Keratinocyte (primary cell): ENCODE measurements around the gene RABGAP1. TPM values are rescaled to one million over a fixed set of nuclear protein-coding genes. Genes with fewer than 3 reads are reported as not detected.

Experiments
- DNase-seq: peaks from one replicate; pipeline ENCODE4 v3.0.0-alpha.2; 2011; ENCODE audit warnings: low read depth, missing footprints, low spot score
- FAIRE-seq: peaks from 2 replicates; lab custom pipeline; 2011; peaks lifted over from hg19 to GRCh38; lab: Jason Lieb, UNC
- H2AFZ ChIP-seq: 2 replicates; pipeline ENCODE4 v1.6.0; 2012; ENCODE audit warnings: low read length, control low read depth, inconsistent platforms; ENCODE audit not compliant: control insufficient read depth
- H3K27ac ChIP-seq: 2 replicates; pipeline ENCODE4 v1.5.1; 2011; ENCODE audit warnings: low read length; ENCODE audit not compliant: control insufficient read depth, insufficient read depth
- H3K27me3 ChIP-seq: 3 replicates; pipeline ENCODE4 v1.6.0; 2011; ENCODE audit warnings: low read length; ENCODE audit not compliant: control insufficient read depth, insufficient read depth; ENCODE audit errors: extremely low read depth
- H3K36me3 ChIP-seq, 2 experiments: 2 replicates in 1 of 2; 3 replicates in 1 of 2; pipeline ENCODE4 v1.5.1; 2011; ENCODE audit warnings: low read length in 2 of 2, mild to moderate bottlenecking in 1 of 2; ENCODE audit not compliant: control insufficient read depth in 2 of 2, insufficient read depth in 2 of 2; ENCODE audit errors: extremely low read depth in 1 of 2
- H3K4me1 ChIP-seq: 3 replicates; pipeline ENCODE4 v1.5.1; 2011; ENCODE audit warnings: low read length; ENCODE audit not compliant: control insufficient read depth, insufficient read depth; ENCODE audit errors: extremely low read depth
- H3K4me2 ChIP-seq: 3 replicates; pipeline ENCODE4 v1.6.0; 2011; ENCODE audit warnings: low read depth, low read length; ENCODE audit not compliant: control insufficient read depth, insufficient read depth; ENCODE audit errors: extremely low read depth
- H3K4me3 ChIP-seq, 3 experiments: fragments of 200-600 bp in 1 of 3; sonication (generic) in 1 of 3; 2 replicates in 2 of 3; 3 replicates in 1 of 3; pipeline ENCODE4 v1.5.1; 2011 to 2016; ENCODE audit warnings: low read length in 3 of 3, mild to moderate bottlenecking in 3 of 3, control low read depth in 2 of 3, inconsistent platforms in 1 of 3, low read depth in 1 of 3, mixed read lengths in 1 of 3, mixed run types in 1 of 3, moderate library complexity in 1 of 3; ENCODE audit not compliant: control insufficient read depth in 2 of 3, insufficient read depth in 2 of 3; ENCODE audit errors: extremely low read depth in 1 of 3
- H3K79me2 ChIP-seq: 2 replicates; pipeline ENCODE4 v1.6.0; 2012; ENCODE audit warnings: low read length; ENCODE audit not compliant: control insufficient read depth, insufficient read depth
- H3K9ac ChIP-seq: 3 replicates; pipeline ENCODE4 v1.6.0; 2011; ENCODE audit warnings: low read length; ENCODE audit not compliant: control insufficient read depth, insufficient read depth; ENCODE audit errors: extremely low read depth
- H3K9me1 ChIP-seq: 3 replicates; pipeline ENCODE4 v1.6.0; 2011; ENCODE audit warnings: low read length; ENCODE audit not compliant: control insufficient read depth, insufficient read depth; ENCODE audit errors: extremely low read depth
- H3K9me3 ChIP-seq: 2 replicates; pipeline ENCODE4 v1.5.1; 2012; ENCODE audit warnings: low read depth, low read length; ENCODE audit not compliant: control insufficient read depth
- H4K20me1 ChIP-seq: 3 replicates; pipeline ENCODE4 v1.6.0; 2011; ENCODE audit warnings: low read length; ENCODE audit not compliant: control insufficient read depth, insufficient read depth; ENCODE audit errors: extremely low read depth
- EZH2 ChIP-seq: IDR thresholded peaks from one replicate; pipeline ENCODE4 v1.6.1; 2012; ENCODE audit warnings: inconsistent platforms, mild to moderate bottlenecking, low read length, moderate library complexity
- dilution Hi-C: fragments of 300-500 bp; cut with MboI; formaldehyde crosslinking; loops from one replicate; pipeline ENCODE4 v1.7.0; 2020; ENCODE audit warnings: low sequenced_read_pairs; ENCODE audit not compliant: extremely low pct_ligation_motif_present
- polyA plus RNA-seq, 5 experiments: library from polyadenylated mRNA; depleted of rRNA in 3 of 5; stranded (reverse) in 3 of 5; stranded (forward) in 1 of 5; unstranded in 1 of 5; fragments of >200 nt; gene quantifications; 1 replicate in 1 of 5; 2 replicates in 3 of 5; 3 replicates in 1 of 5; pipeline versions ENCODE4 v1.2.1 to v1.2.3, GENCODE V29; 2011 to 2012; ENCODE audit warnings: missing spikeins in 2 of 5, low read depth in 1 of 5, low replicate concordance in 1 of 5
- TF ChIP-seq, protein P1 (sequence below), 3 experiments: IDR thresholded peaks in 1 of 3; conservative IDR thresholded peaks in 1 of 3; optimal IDR thresholded peaks in 1 of 3; 2 replicates in 2 of 3; 3 replicates in 1 of 3; pipeline versions ENCODE3 to v1.5.1; 2011; ENCODE audit warnings: low read length in 3 of 3, mild to moderate bottlenecking in 3 of 3, moderate library complexity in 2 of 3, control low read depth in 1 of 3, inconsistent platforms in 1 of 3; ENCODE audit not compliant: insufficient read depth in 2 of 3; ENCODE audit errors: extremely low read depth in 1 of 3

Gene RABGAP1
- polyA plus RNA-seq, 1 donor (not counting 4 experiments of a cell fraction or from before 2014, with no cell fraction given): 40.6 TPM

DNA sequence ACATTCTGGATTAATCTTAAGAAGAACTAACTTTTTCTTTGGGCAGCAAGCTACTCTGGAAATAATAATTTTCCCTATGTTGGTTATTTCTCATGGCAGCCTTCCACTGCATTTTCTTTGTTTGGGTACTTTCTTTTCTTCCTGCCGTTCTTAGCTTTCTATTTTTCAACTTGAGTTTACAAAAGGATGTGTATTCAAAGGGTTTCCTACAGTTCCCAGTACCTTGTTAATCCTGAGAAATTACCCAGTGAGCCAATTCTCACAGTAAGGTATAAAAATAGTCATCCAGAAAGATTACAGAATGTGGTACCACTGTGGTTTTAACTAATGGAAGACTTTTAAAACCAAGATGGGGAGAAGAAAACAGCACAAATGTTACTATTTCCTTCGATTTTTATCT, 112.9 kb downstream of the RABGAP1 start:
- no peak for DNase-seq
- H3K9me3 ChIP-seq: no peaks in the 10 kb centered on the region
- no peak overlapping the region for H3K9ac ChIP-seq
- no peaks in the 10 kb centered on the region for H3K9me1 ChIP-seq
- H3K27ac ChIP-seq: no peak overlapping the region
- no peak overlapping the region for H3K4me2 ChIP-seq
- FAIRE-seq: no peak
- dilution Hi-C loops: no loop called here
- TF ChIP-seq, protein P1, sequence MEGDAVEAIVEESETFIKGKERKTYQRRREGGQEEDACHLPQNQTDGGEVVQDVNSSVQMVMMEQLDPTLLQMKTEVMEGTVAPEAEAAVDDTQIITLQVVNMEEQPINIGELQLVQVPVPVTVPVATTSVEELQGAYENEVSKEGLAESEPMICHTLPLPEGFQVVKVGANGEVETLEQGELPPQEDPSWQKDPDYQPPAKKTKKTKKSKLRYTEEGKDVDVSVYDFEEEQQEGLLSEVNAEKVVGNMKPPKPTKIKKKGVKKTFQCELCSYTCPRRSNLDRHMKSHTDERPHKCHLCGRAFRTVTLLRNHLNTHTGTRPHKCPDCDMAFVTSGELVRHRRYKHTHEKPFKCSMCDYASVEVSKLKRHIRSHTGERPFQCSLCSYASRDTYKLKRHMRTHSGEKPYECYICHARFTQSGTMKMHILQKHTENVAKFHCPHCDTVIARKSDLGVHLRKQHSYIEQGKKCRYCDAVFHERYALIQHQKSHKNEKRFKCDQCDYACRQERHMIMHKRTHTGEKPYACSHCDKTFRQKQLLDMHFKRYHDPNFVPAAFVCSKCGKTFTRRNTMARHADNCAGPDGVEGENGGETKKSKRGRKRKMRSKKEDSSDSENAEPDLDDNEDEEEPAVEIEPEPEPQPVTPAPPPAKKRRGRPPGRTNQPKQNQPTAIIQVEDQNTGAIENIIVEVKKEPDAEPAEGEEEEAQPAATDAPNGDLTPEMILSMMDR (optimal IDR thresholded peaks at IDR 0.05 in 1 of 3, IDR thresholded peaks at IDR 0.05 in 1 of 3, conservative IDR thresholded peaks at IDR 0.05 in 1 of 3; ENCODE audit: extremely low read depth in 1 of 3, insufficient read depth in 2 of 3, low read length in 3 of 3): no peak
- no peak for TF ChIP-seq EZH2
- no peaks in the 10 kb centered on the region for H3K27me3 ChIP-seq
- no peaks in the 10 kb centered on the region for H3K4me1 ChIP-seq
- H4K20me1 ChIP-seq: no peaks in the 10 kb centered on the region
- no peak overlapping the region for H3K4me3 ChIP-seq
- H3K79me2 ChIP-seq: no peaks in the 10 kb centered on the region
- H2AFZ ChIP-seq: no peak overlapping the region
- peaks cover 3% of the 10 kb centered on the region in 2 experiments for H3K36me3 ChIP-seq

DNA sequence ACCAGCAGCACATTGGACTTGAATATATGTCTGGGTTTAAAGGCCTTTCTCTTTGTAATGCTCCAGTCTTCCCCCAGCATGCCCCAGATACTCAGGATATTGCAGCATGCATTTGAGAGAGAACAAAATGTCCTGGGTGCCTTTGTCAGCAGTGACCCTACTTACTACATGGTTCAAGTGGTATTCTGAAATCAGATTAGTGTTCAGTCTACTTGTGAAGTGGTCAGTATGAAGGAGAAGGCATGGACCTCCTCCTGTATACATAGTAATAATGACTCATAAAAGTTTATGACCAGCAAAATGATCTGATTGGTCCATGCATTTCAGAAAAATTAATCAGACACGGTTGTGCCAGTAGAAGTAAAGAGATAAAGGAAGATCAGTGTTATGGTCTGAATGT, 118.0 kb downstream of the RABGAP1 start:
- FAIRE-seq (no peak), DNase-seq (no peak)
- Histone ChIP-seq H3K4me3 (no peak overlapping the region), H3K9me1 (no peaks in the 10 kb centered on the region), H2AFZ (no peak overlapping the region), H3K9me3 (no peaks in the 10 kb centered on the region), H4K20me1 (no peaks in the 10 kb centered on the region), H3K36me3 (peaks cover 3 to 5% of the 10 kb centered on the region in 2 experiments), H3K79me2 (no peaks in the 10 kb centered on the region), H3K27ac (no peak overlapping the region), H3K9ac (no peak overlapping the region), H3K4me1 (no peaks in the 10 kb centered on the region), H3K27me3 (no peaks in the 10 kb centered on the region), H3K4me2 (no peak overlapping the region)
- dilution Hi-C loops: no loop called here
- TF ChIP-seq EZH2: no peak
- TF ChIP-seq, protein P1 (optimal IDR thresholded peaks at IDR 0.05 in 1 of 3, IDR thresholded peaks at IDR 0.05 in 1 of 3, conservative IDR thresholded peaks at IDR 0.05 in 1 of 3; ENCODE audit: extremely low read depth in 1 of 3, insufficient read depth in 2 of 3, low read length in 3 of 3): no peak
